AG09309 (cell line): Measurements from ENCODE around the gene COL17A1.

Experiments used
- DNase-seq: peaks from one replicate; pipeline ENCODE4 v3.0.0-alpha.2; 2010; ENCODE audit warnings: low read depth
- H3K4me3 ChIP-seq: 2 replicates; pipeline ENCODE4 v1.5.1; 2011; ENCODE audit warnings: mild to moderate bottlenecking, low read depth, low read length, moderate library complexity; ENCODE audit not compliant: control insufficient read depth
- CTCF ChIP-seq: IDR thresholded peaks from 2 replicates; pipeline ENCODE4 v1.5.1; 2011; ENCODE audit warnings: mild to moderate bottlenecking, low read depth, low read length, inconsistent platforms; ENCODE audit not compliant: insufficient read depth, control insufficient read depth; ENCODE audit errors: missing control alignments

COL17A1 gene

GRCh38 chr10:104076743-104077160, 8.9 kb downstream of the COL17A1 start:
- no peak for TF ChIP-seq CTCF
- no peak for DNase-seq
- no peak overlapping the region for H3K4me3 ChIP-seq

- no peak for TF ChIP-seq CTCF
- H3K4me3 ChIP-seq, result no peak overlapping the region
- DNase-seq, result no peak
Measured at GRCh38 chr10:104074505-104074904, 11.2 kb downstream of the COL17A1 start.

GRCh38 chr10:104072786-104073185, 12.9 kb downstream of the COL17A1 start:
- H3K4me3 ChIP-seq, result no peak overlapping the region
- TF ChIP-seq CTCF, result no peak
- DNase-seq, result no peak

GRCh38 chr10:104069613-104070012, 16.1 kb downstream of the COL17A1 start:
- H3K4me3 ChIP-seq, result no peak overlapping the region
- no peak for DNase-seq
- TF ChIP-seq CTCF, result no peak

- DNase-seq, result no peak
- H3K4me3 ChIP-seq, result no peak overlapping the region
Measured at GRCh38 chr10:104067525-104067924, 18.2 kb downstream of the COL17A1 start.

GRCh38 chr10:104066945-104067344, 18.7 kb downstream of the COL17A1 start:
- no peak overlapping the region for H3K4me3 ChIP-seq
- no peak for DNase-seq
- no peak for TF ChIP-seq CTCF

More at GRCh38 chr10:104067525-104067924, 18.2 kb downstream of the COL17A1 start:
- TF ChIP-seq CTCF, result no peak

- no peak for DNase-seq
- no peak for TF ChIP-seq CTCF
Measured at GRCh38 chr10:104065748-104066147, 19.9 kb downstream of the COL17A1 start.

More at GRCh38 chr10:104065748-104066147, 19.9 kb downstream of the COL17A1 start:
- no peak overlapping the region for H3K4me3 ChIP-seq
